Suprapubic skin (tissue), 4 donors: Measurements from ENCODE around the gene CDH5. TPM values are rescaled to one million over a fixed set of nuclear protein-coding genes. Genes with fewer than 3 reads are reported as not detected.
"Not testable (repeated sequence)": the region's sequence is repeated elsewhere in the genome, so short reads cannot be mapped to it uniquely, and the experiment has no call there.

Experiments
- DNase-seq, 2 donors: peaks; one replicate each; pipeline ENCODE4 v3.0.0-alpha.2; 2019; ENCODE audit warnings: low spot score in 2 of 2
- H3K27ac ChIP-seq: fragments of 200-600 bp; sonication (generic); one replicate; pipeline ENCODE4 v1.5.1; 2019
- H3K27me3 ChIP-seq: fragments of 200-600 bp; sonication (generic); one replicate; pipeline ENCODE4 v1.5.1; 2019
- H3K36me3 ChIP-seq: fragments of 200-600 bp; sonication (generic); one replicate; pipeline ENCODE4 v1.5.1; 2019
- H3K4me1 ChIP-seq: fragments of 200-600 bp; sonication (generic); one replicate; pipeline ENCODE4 v1.5.1; 2019
- H3K4me3 ChIP-seq: fragments of 200-600 bp; sonication (generic); one replicate; pipeline ENCODE4 v1.5.1; 2019; ENCODE audit warnings: mild to moderate bottlenecking
- H3K9me3 ChIP-seq: fragments of 200-600 bp; sonication (generic); one replicate; pipeline ENCODE4 v1.5.1; 2019
- CTCF ChIP-seq, 2 donors: fragments of 200-600 bp in 1 of 2; fragments of 450-650 bp in 1 of 2; sonication (generic) in 1 of 2; IDR thresholded peaks; one replicate each; pipeline ENCODE4 v1.5.1; 2016 to 2019; ENCODE audit warnings: antibody characterized with exemption in 2 of 2, mild to moderate bottlenecking in 1 of 2, moderate library complexity in 1 of 2
- EP300 ChIP-seq: sonication (generic); formaldehyde crosslinking; IDR thresholded peaks from one replicate; pipeline ENCODE4 v1.6.1; 2017; ENCODE audit warnings: antibody characterized with exemption
- POLR2A ChIP-seq, 2 donors: fragments of 450-650 bp; IDR thresholded peaks; one replicate each; pipeline ENCODE4 v1.6.1; 2017; ENCODE audit warnings: antibody characterized with exemption in 2 of 2, mild to moderate bottlenecking in 2 of 2, moderate library complexity in 2 of 2
- POLR2AphosphoS5 ChIP-seq, 3 donors: sonication (generic); formaldehyde crosslinking; IDR thresholded peaks; one replicate each; pipeline ENCODE4 v1.6.1; 2017; ENCODE audit warnings: antibody characterized with exemption in 3 of 3
- WGBS: methylation state at CpG from one replicate; pipeline ENCODE4 v1.1.5; 2018; 5-methylcytosine and 5-hydroxymethylcytosine counted together
- total RNA-seq, 4 donors: library from RNA; depleted of rRNA; stranded (reverse); fragments of >200 nt; gene quantifications; one replicate each; pipeline ENCODE4 v1.1.0, GENCODE V29; 2016

The CDH5 gene
- total RNA-seq, 4 donors from 2014 or later: 8.0 to 23.6 (median 14.4) TPM

- no peaks in the 10 kb centered on the region for H3K9me3 ChIP-seq
- no peaks in the 10 kb centered on the region for H3K4me1 ChIP-seq
- no peak overlapping the region for H3K4me3 ChIP-seq
- H3K27ac ChIP-seq: no peak overlapping the region
- 84% methylated on average over 3 of the region's 8 CpGs for WGBS
- TF ChIP-seq EP300: no peak
- no peak for TF ChIP-seq POLR2AphosphoS5 (IDR thresholded peaks at IDR 0.05)
- TF ChIP-seq POLR2A (IDR thresholded peaks at IDR 0.05): no peak
- TF ChIP-seq CTCF (IDR thresholded peaks at IDR 0.05): no peak
- H3K27me3 ChIP-seq: no peaks in the 10 kb centered on the region
- DNase-seq: no peak
- H3K36me3 ChIP-seq: no peaks in the 10 kb centered on the region
Measured at GRCh38 chr16:66325717-66326376, 40.6 kb upstream of the CDH5 start.

- no peak for TF ChIP-seq EP300
- no peak for TF ChIP-seq POLR2AphosphoS5 (IDR thresholded peaks at IDR 0.05)
- TF ChIP-seq CTCF (IDR thresholded peaks at IDR 0.05): no peak
- TF ChIP-seq POLR2A (IDR thresholded peaks at IDR 0.05): no peak
- Histone ChIP-seq H3K9me3 (no peaks in the 10 kb centered on the region), H3K4me1 (no peaks in the 10 kb centered on the region), H3K36me3 (no peaks in the 10 kb centered on the region), H3K4me3 (no peak overlapping the region), H3K27me3 (no peaks in the 10 kb centered on the region), H3K27ac (no peak overlapping the region)
- 74% methylated on average over 11 of the region's 17 CpGs for WGBS
- DNase-seq: no peak
Measured at GRCh38 chr16:66326991-66327513, 39.4 kb upstream of the CDH5 start.

GRCh38 chr16:66328282-66328681, 38.2 kb upstream of the CDH5 start:
- H3K36me3 ChIP-seq: no peaks in the 10 kb centered on the region
- H3K27me3 ChIP-seq: no peaks in the 10 kb centered on the region
- WGBS: 84% methylated on average over 11 of the region's 11 CpGs
- H3K4me3 ChIP-seq: no peak overlapping the region
- DNase-seq: no peak
- no peak for TF ChIP-seq POLR2AphosphoS5 (IDR thresholded peaks at IDR 0.05)
- no peak for TF ChIP-seq EP300
- no peak for TF ChIP-seq CTCF (IDR thresholded peaks at IDR 0.05)
- no peak for TF ChIP-seq POLR2A (IDR thresholded peaks at IDR 0.05)
- H3K9me3 ChIP-seq: no peaks in the 10 kb centered on the region
- H3K4me1 ChIP-seq: no peaks in the 10 kb centered on the region
- no peak overlapping the region for H3K27ac ChIP-seq

- not testable (repeated sequence) for H3K27ac ChIP-seq, H3K36me3 ChIP-seq, H3K4me3 ChIP-seq, DNase-seq, H3K9me3 ChIP-seq, H3K4me1 ChIP-seq, H3K27me3 ChIP-seq
- 87% methylated on average over 2 of the region's 2 CpGs for WGBS
Measured at GRCh38 chr16:66331464-66331863, 35.0 kb upstream of the CDH5 start.

GRCh38 chr16:66332634-66333610, 33.6 kb upstream of the CDH5 start:
- Histone ChIP-seq H3K9me3 (no peaks in the 10 kb centered on the region), H3K4me3 (no peak overlapping the region), H3K4me1 (no peaks in the 10 kb centered on the region), H3K27me3 (no peaks in the 10 kb centered on the region), H3K27ac (no peak overlapping the region), H3K36me3 (no peaks in the 10 kb centered on the region)
- no peak for DNase-seq
- WGBS: 86% methylated on average over 14 of the region's 15 CpGs
- TF ChIP-seq CTCF (IDR thresholded peaks at IDR 0.05): no peak
- no peak for TF ChIP-seq POLR2A (IDR thresholded peaks at IDR 0.05)
- TF ChIP-seq POLR2AphosphoS5 (IDR thresholded peaks at IDR 0.05): no peak
- no peak for TF ChIP-seq EP300
